ENCODE data around the gene NEU1.
A peak's percentile ranks its signal among the peaks of the same experiment; 100 is the strongest.

DNA sequence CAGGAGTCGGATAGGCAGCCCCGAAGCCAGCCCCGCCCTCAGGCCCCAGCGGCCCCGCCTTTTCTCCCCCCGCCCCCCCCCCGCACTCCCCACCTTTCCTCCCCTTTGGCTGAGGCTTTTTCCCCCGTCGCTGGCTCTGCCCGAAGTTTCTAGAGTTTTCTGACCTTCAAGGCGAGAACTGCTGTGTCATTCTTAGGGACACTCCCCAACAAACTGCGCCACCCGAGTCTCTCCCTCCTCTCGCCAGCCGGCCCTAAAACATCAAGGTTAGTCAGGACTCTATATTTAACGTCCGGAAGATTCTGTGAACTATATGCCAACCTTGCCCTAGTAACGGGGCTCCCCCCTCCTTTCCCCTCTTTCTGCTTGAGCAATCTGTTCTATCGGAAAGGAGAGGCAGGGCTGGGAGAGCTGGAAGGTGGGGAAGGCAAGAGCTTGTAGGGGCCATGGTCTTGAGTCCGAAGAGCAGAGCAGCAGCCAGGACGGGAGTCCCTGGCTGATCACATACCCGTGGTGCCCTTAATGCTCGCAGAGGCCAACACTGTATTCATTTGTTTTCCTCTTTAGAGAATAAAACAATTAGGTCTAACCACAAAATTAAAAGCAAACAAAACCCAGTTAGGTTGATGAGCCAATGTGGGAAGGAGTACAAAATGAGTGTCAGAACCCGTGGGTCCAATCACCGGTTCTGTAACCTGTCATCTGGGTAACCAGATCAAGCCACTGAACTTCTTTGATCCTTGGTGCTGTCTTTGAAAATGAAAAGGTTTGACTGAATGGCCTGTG is 40.4 kb downstream of the NEU1 start:
- TF ChIP-seq CTCF (IDR thresholded peaks at IDR 0.05) (no peak), KDM1A (IDR thresholded peaks at IDR 0.05; ENCODE audit: low read depth) (no peak), CEBPB (IDR thresholded peaks at IDR 0.05) (peak in 1 of 2 experiments; percentile 46; a peak in 2 of 4 replicates), USF2 (IDR thresholded peaks at IDR 0.05) (no peak), MAX (IDR thresholded peaks at IDR 0.05) (peak; percentile 45), RCOR1 (IDR thresholded peaks at IDR 0.05; ENCODE audit: low read depth, low read length) (no peak)

All from A549 (cell line).